T47D (cell line): Measurements from ENCODE around the gene SH2D6.
"Not testable (repeated sequence)": the region's sequence is repeated elsewhere in the genome, so short reads cannot be mapped to it uniquely, and the experiment has no call there.

Source experiments
- DNase-seq, 2 experiments: peaks; one replicate each; pipeline versions ENCODE4 v3.0.0 to v3.0.0-alpha.2; 2011 to 2012; ENCODE audit warnings: low read depth in 1 of 2, low spot score in 1 of 2
- JUND ChIP-seq: IDR thresholded peaks from 2 replicates; pipeline ENCODE4 v1.6.1; 2012; ENCODE audit warnings: low read depth
- in situ Hi-C: cut with HindIII; loops from 2 replicates; pipeline ENCODE4 v1.10.0; 2016; ENCODE audit warnings: low sequenced_read_pairs, low pct_unique_long_range_greater_than_20kb

The SH2D6 gene

DNA sequence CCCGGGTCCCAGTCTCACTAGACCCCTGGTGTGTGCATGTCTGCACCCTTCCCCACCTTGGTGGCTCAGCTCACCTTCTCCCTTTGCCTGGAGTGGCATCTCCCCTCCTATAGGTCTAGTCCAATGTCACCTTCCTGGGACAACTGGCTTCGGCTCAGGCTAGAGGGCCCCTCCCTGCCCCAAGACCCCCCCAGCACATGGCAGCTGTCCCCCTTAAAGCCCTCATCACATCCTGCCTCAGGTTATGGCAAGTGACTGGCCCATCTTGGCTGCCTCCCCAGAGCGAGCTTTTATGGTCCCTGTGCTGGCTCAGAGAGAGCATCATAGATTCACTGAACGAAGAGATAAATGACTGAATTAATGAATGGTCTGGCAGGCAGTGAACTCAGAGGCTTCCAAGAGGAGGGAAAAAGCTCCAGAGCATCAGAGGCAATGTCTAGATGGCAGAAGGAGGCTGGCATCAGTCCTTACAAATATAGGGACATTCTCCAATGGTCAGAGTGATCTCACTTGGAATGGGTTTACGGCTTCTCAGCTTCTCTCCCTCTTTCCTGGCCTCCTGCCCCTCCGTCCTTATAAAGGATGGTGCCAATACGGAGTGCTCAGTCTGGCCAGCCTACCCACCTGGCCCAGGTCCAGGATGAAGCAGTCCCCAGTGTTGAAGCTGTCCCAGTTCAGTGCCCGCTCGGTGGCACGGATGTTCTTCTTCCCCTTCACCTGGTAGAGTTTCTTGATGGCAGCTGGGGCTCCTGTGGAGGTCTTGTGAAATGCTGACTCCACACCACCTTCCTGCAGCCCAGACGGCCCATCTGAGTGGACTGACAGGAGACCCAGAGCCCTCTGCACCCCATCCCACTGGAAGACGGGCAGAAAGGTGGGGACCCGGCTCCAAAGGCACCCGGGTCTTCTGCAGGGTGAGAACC is 17.7 kb upstream of the SH2D6 start:
- DNase-seq: no peak
- in situ Hi-C loops: no loop called here
- TF ChIP-seq JUND: no peak

DNA sequence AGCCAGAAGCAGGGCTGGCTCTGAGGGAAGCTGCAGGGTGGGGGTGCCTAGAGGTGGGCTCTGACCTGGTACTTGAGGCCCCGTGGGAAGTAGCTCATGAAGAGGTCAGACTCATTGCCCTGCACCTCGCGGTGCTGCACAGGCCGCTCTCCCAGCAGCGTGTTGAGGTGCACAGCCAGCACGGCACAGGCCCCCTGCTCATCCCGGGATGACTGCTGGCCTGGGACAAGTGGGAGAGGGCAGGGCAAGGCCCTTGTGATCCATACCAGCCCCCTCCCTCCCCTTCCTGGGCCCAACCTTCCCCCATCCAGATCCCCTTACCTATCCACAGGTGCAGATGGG is 17.1 kb upstream of the SH2D6 start:
- TF ChIP-seq JUND: no peak
- in situ Hi-C loops: no loop called here
- DNase-seq: no peak

DNA sequence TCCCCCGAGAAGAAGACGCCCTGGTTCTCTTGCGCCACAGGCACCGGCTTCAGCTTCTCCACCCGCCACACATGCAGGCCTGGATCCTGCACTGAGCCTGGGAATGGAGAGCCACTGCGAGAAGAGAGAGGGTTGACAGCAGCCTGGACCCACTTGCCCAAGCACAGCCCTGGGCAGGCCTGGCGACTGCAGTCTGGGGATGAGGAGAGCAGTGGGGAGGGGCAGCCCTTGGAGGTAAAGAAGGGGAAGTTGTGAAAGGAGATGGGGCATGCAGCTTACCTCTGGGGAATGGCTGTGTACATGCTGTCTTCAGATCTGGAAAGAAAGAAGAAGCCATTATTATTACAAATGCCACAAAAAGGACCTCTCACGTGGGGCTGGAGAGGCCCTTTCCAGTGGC is 16.7 kb upstream of the SH2D6 start:
- no peak for DNase-seq
- no peak for TF ChIP-seq JUND
- in situ Hi-C loops: no loop called here

DNA sequence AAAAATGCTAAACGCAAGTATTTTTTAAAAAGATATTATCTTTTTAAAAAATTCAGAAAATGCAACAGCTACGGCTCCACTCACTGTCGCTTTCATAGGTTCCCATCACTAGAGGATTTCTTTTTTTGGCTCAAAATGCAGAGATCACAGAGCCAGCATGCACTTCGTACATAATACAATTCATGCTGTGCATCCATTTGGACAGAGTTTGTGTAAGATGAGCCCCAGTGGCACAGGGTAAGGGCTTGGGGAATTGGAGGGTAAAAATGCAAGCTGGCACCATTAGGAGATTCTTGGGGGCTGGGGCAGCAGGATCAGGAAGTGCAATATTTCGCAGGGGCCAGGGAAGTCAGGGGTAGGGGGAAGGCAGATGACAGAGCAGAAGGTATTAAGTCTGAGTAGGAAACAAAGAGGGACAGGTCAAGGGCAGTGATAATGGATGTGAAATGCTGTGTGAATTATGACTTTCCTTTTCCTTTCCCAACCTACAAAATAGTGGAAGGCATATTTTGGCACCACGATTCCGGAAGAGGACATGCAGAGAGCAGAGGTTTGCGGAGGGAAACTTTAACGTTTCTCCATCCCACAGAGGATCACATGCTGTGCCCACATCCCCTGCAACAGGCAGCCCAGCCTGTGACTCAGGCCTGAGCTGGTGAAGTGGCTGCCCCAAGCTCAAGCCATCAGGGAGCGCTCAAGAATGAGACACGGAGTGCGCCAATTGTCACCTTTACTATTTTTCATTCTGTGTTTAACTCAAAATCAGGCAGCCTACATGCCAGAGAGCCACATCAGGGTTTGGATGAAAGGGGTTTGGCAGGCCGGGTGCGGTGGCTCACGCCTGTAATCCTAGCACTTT is 13.1 kb upstream of the SH2D6 start:
- no peak for TF ChIP-seq JUND

DNA sequence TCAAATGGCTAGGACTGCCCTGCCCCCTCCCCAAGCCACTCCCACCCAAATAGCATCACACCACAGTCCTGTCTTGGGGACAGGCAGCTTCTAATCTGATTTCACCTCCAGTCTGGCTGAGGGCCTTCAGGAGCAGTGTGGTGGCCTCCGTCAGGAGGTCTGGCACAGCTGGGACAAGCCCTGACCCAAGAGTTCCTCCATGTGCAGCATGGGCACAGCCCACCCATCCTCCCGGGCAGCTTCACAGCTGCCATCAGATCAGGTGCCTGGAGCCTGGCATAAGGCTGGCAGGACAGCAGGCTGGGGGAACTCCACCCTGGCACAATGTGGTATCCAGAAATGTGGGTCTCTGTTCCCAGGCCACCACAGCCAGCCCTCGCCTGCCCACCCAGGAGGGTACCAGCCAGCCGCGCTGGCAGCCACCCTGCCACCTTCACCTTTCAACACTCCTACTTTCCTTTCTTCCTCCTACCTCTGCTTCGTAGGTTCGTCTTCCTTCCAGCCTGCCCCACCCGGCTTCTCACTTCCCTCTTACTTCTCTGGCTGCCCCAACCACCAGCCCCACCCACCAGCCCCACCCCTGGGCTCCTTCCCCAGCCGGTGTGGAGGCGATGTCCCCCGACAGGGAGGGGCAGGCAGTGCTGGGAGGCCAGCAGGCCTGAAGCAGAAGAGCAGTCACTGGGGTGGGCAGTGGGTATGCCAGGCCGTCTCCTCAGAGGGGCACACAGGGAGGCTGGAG is 8.5 kb upstream of the SH2D6 start, which contains the start of gene CAPG:
TSS of gene CAPG (minus strand) at position 522 of the 739 bp plus-strand sequence. CDS start 8,221 bp downstream, outside the sequence.
- no peak for TF ChIP-seq JUND
- in situ Hi-C loops: no loop called here

More for the DNA sequence above, 13.1 kb upstream of the SH2D6 start:
- DNase-seq: no peak
- in situ Hi-C loops: no loop called here

DNA sequence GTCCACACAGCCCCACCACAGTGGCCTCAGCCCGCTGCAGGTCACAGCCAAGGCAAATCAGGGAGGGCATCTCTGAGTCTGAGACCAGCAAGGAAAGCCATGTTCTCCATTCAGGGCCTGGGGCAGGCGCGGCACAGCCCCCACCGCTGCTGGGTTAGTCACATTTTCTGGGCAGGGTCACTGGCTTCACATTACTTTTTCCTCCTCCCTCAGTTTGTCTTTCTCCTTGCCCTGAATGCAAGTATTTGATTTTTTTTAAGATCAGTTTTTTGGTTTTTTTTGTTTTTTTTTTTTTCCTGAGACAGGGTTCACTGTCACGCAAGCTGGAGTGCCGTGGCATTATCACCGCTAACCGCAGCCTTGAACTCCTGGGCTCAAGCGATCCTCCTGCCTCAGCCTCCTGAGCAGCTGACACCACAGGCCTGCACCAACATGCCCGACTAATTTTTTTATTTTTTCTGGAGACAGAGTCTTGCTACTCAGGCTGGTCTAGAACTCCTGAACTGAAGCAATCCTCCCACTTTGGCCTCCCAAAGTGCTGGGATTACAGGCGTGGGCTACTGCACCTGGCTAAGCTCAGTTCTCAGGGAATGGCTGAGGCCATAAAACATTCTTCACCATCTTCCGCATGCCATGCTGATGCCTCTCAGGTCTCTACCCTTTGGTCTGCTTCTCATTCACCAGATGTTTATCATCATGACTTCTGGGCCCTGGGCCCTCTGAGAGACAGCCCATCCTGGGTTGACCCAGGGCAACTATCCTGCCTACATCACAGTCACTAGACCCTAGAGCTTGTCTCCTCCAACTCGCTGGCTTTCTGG is 7.7 kb upstream of the SH2D6 start:
- in situ Hi-C loops: no loop called here
- no peak for DNase-seq
- TF ChIP-seq JUND: no peak

More for the DNA sequence above, 8.5 kb upstream of the SH2D6 start, which contains the start of gene CAPG:
- no peak for DNase-seq

DNA sequence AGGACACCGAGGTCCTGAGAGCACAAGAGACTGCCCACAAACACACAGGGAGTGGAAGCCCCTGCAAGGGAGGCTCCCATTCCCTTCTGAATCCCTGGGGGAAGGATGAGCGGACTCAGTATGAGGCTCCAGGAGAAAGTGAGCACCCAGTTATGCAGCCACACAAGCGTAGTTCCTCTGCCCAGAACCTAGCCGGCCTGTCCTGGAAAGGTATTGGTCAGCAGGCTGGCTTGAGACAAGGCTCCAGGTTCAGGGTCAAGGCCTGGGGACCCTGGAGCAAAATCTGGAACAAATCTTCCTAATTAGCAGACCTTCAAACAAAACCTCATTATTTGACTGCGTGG is 7.1 kb upstream of the SH2D6 start:
- DNase-seq: no peak
- in situ Hi-C loops: no loop called here
- no peak for TF ChIP-seq JUND

DNA sequence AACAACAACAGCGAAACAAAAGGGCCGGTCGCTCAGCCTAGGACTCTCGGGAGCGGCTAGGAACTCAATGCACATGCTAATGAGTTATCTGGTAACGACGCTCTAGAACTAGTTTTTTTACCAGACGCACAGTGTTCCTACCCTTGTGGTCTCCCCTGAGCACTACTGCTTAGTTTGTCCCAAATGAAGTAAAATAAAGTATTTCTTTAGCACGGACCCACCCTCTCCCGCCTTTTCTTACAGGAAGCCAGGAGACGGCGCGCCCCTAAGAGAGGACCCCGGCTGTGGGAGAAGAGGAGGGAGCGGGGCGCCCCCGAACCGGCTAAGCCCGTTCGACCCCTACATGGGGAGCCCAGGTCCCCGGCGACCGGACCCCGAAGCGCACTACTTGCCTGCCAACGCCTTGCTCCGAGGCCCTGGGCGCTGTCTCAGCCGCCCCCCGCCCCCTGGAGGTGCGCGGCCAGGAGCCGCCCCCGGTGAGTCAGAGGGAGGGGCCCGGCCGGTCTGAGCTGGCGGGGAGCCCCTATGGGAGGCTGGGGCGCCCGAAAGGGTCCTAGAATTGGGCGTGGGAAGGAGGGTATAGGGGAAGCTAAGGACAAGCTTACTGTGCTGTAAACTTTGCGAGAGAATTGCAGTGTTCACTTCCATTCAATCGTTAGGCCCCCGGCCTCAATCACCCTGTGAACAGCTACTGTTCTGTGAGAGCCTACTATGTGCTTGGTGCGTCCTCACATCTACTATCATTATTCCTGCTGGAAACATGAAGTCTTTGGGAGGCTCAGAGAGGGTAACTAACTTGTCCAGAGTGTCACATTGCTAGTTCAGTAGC is 4.7 kb upstream of the SH2D6 start:
- TF ChIP-seq JUND: no peak
- in situ Hi-C loops: no loop called here
- no peak for DNase-seq

DNA sequence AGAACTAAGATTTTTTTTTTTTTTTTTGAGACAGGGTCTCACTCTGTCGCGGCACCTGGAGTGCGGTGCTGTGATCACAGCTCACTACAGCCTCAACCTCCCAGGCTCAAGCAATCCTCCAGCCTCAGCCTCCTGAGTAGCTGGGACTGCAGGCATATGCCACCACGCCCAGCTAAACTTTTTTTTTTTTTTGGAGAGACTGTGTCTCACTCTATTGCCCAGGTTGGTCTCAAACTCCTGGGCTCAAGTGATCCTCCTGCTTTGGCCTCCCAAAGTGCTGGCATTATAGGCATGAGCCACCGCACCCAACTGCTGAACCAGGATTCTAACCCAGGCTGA is 4.1 kb upstream of the SH2D6 start:
- in situ Hi-C loops: not testable (repeated sequence)

DNA sequence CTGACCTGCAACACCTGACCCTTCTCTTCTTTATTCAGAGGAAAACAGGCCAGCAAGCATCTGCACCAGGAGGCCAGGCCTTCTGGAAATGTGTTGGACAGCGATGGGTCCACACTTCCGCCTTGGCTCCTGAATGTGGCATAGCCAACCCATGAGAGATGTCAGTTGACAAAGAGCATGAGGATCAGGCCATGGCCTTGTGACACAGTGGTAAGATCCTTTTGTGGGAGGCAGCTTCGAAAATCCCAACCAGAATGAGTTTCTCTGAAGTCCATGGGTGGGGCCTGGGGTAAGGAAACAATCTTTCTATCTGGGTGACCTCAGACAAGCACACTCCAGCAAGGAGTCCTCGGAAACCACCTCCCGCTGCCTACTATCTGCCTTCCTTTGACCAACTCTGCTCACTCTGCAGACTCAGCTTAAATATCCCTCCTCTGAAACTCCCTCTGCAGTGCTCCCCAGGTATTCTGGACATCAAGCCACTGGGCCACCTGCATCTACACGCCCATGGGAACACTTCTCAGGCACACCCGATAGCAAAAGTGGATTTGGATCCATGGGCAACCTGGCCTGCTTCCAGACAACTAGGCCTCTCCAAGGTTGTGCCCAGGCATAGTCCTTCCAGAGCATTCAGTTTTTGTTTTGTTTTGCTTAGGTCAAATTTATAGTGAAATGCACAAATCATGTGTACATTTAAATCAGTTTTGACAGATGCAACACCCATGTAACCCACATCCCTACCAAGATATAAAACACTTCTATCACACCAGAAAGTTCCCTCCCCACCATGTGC is 3.6 kb upstream of the SH2D6 start:
- TF ChIP-seq JUND: no peak
- DNase-seq: no peak
- in situ Hi-C loops: no loop called here

More for the DNA sequence above, 4.1 kb upstream of the SH2D6 start:
- DNase-seq: not testable (repeated sequence)
